ENCODE data around the gene UCN.
"Not testable (repeated sequence)": the region's sequence is repeated elsewhere in the genome, so short reads cannot be mapped to it uniquely, and the experiment has no call there.

The UCN gene, protein sequence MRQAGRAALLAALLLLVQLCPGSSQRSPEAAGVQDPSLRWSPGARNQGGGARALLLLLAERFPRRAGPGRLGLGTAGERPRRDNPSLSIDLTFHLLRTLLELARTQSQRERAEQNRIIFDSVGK

DNA sequence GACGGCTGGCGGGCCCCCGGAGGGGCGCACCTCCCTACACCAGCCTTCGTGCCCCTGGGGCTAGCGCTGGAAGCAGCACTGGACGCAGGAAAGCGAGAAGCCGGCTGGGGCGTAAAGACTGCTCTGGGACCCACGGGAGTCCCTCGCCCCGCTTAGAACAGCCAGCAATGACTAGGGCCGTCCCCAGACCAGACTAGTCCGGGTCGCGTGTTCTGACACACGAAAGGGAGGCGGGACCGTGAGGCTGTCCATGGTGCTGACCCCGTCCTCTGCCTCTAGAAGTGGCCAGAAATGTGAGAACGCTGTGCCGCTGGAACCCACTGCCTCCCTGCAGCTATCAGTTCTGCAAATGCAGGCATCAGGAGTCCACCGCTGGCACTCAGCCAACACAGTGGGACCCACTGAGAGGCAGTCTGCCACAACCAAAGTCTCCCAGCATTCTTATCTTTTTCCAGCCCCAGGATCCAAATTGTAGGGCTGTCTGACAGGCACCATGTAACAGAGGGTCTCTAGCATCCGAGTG lies at the start of gene UCN:
UCN (minus strand) TSS at position 87 of the 523 bp plus-strand sequence. CDS start 550 bp downstream, outside the sequence.
- peak; percentile 38 for DNase-seq

DNA sequence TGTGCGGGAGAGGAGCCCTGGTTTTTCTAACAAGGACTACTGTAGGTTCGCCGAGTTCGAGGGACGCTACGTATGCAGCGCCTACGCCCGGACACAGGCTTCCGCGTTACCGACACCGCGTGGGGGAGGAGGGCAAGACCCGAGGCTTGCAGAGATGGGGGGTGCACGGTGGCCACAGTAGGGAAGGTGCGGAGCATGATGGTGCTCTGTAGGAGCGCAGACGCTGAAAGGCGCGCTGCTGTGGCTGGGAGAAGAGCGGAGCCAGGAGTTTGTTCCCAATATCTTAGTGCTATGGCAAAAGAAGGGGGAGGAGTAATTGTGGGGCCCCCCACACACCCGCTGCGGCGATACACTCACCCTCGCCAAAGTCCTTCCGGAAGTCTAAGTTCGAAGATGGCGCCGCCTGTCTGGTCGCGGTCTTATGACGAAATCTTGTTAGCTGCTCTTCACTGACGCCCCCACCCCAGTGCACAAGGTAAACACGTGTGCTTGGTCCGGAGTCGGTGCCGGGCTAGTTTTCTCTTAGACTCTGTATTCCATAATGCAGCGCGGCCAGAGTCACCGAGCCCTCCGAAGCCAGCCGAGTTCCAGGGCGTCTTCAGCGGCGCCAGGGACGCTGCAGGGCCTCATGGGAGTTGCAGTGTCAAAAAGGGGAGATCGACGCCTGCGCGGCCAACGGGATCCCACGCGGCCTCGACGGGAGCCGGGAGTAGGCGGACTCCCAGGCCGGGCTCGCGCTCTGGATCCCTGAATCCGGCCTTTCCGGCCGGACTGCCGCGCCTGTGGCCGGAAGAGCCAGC lies 48.3 kb upstream of the UCN start, which contains the start of gene GTF3C2:
GTF3C2 (minus strand) TSS at position 383 of the 800 bp plus-strand sequence. CDS start 13,210 bp downstream, outside the sequence.
- DNase-seq = peak; percentile 99

DNA sequence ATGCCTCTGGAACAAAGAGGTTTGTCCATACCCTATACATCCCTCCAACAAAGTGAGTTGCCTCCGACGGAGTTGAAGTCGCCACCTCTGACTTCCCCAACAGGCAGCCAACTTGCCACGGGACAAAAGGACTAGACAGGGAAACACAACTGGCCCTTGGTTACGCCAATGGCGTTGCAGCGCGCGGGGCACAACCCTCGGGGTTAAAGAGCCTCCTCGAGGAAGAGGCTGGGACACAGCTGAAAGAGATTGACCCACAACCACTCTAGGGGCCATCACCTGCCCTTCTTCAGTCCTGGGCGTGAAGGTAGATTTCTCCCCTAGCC lies 47.8 kb upstream of the UCN start:
- peak; percentile 88 for DNase-seq

DNA sequence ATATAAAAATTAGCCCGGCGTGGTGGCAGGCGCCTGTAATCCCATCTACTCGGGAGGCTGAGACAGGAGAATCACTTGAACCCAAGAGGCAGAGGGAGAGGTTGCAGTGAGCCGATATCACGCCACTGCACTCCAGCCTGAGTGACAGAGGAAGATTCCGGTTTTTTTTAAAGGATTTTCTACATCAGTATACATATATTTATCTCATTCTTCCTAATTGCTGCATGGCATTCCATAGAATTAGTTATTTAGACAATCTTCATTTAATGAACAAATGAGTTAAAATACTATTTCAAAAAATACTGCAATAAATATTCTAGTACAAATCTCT lies 46.3 kb upstream of the UCN start:
- no peak for DNase-seq

DNA sequence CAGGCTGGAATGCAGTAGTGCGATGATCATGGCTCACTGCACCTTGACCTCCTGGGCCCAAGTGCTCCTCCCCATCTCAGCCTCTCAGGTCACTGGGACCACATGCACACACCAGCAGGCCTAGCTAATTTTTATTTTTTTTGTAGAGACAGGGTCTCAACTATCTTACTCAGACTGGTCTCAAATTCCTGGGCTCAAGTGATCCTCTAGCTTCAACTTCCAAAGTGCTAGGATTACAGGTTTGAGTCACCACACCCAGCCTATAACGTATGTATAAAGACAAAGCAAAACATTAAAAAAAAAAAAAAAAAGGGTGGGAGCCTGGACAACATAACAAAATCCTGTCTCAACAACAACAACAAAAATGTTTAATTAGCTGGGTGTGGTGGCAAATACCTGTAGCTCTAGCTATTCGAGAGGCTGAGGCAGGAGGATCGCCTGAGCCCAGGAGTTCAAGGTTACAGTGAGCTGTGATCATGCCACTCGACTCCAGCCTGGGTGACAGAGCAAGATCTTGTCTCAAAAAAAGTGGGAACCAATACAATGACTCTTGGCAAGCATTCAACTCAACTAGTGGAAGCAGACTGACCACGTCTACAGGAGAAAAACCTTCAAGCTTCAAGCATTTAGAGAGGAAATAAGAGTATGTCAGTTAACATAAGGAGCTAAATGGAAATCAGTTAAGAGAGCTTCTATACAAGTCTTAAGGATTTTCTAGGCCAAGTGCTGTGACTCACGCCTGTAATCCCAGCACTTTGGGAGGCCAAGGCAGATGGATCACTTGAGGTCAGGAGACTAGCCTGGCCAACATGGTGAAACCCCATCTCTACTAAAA lies 45.7 kb upstream of the UCN start:
- DNase-seq = peak; percentile 83

DNA sequence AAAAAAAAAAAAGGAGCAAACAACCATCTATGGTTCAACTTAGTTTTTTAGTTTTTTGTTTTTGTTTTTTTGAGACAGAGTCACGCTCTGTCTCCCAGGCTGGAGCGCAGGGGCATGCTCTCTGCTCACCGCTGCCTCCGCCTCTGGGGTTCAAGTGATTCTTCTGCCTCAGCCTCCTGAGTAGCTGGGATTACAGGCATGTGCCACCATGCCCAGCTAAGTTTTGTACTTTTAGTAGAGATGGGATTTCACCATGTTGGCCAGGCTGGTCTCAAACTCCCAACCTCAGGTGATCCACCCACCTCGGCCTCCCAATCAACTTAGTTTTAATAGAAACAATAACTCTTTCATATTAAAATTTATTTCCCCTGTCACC lies 45.1 kb upstream of the UCN start:
- not testable (repeated sequence) for DNase-seq

DNA sequence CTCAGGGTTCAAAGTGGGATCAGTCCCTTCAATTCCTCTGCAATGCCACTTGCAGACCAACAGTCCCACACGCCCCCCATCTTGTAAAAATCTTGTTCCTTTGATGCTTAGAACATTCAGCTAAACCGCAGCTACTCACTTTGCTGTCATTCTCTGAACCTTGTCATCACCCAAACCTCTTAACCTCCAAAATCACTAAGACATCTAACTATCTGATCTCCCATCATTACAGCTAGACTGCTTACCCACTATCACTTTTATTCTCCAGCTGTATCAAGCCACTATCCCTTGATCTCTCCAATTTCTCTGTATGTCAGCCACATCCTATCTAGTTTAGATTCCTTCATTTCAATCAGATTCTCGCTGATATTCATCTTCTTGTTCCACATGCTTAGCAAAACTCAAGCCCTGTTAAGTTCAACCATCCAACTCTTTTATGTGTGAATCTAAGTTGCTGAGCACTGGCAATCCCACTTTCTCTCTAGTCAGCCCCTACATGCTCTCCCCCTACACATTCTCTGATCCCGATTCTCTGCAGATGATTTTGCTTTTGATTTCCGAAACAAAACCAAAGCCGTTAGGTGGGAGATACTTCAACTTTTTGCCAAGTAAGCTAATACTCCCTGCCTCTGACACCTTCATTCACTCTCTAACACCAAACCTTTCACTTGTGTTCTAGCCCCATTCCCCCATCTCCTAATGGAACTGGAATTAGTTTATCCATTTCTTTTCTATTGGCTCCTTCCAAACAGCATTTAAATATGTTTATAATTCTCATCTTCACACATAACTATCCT lies 43.8 kb upstream of the UCN start:
- DNase-seq = no peak

DNA sequence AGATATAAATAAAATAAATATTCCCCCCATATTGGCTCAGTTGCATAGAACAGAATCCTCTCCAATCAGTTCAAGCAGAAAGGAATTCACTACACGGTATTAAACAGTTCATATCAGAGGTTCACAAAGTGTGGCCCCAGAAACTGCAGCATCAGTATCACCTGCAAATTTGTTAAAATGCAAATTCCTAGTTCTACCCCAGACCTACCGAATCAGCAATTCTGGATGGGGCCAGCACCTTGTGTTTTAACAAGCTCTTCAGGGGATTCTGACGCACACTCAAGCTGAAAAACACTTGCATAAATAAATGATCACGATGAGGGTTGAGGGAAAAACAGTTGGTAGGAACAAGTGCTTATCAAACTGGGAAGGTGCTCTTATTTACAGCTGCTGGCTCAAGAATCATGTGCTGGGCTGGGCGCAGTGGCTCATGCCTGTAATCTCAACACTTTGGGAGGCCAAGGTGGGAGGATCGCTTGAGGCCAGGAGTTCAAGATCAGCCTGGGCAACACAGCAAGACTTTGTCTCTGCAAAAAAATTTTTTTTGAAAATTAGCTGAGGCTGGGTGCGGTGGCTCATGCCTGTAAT lies 42.0 kb upstream of the UCN start:
- DNase-seq = no peak

DNA sequence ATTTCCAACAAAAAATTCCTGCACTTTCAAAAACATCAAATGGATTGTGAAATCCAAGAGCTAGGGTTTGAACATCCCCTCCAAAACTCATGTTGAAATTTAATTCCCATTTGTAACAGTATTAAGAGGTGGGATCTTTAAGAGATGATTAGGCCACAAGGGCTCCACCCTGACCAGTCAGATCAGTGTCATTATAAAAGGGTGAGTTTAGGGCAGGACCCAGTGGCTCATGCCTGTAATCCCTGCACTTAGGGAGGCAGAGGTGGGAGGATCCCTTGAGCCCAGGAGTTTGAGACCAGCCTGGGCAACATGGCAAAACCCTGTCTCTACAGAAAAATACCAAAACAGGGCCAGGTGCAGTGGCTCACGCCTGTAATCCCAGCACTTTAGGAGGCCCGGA lies 39.4 kb upstream of the UCN start:
- DNase-seq = no peak

DNA sequence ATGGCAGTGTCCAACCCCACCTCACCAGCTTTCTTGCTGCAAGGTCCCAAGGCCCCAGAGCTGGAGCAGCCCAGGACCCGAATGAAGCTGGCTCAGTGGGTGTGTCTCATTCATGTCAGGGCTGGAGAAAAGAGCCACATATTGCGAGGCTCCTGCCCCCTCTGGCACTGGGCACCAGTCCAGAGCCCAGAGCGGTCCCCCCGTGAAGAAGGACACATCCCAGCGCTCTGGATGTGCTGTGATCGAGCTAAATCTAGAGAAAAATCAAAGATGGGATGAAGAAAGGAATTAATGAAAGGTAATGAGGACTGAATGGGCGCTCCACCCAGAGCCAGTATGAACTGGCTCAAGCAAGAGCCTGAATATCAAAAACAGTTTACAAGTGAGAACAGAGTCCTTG lies 27.9 kb upstream of the UCN start:
- no peak for DNase-seq

DNA sequence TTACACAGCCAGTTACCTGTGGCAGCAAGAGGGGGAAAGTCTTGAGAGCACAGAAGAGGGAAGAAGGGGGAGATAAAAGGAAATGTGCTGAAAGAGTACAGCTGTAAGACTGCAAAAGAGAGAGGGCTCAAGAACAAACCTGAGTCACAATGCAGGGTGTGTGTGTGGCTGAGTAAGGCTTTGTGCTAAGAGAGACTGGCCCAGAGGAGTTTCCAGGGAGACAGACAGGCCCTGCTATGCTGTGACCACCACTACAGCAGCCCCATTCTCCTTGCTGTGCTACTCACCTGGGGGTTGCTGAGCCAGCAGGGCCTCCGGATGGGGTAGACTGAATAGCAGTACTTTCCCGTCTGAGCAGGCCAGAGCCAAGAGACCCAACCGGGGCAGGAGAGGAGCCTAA lies 27.1 kb upstream of the UCN start:
- no peak for DNase-seq

DNA sequence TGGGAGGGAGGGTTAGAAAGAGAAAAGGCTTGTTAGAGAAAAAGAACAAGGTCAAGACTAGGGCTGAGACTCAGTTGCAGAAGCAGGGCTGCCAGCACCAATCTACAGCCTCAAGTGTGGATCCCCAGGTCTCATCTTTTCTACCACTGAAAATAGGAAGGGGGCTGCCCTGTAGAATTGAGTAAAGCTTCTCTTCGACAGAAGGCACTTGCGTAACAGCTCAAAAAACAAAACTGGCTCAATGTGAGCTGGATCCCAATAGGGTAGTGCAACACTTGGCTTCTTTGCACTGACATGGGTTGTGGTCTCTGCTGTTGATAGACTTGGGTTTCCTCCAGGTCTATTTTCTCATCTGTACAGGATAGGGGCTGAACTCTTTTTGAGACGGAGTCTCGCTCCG lies 16.5 kb upstream of the UCN start:
- DNase-seq = peak; percentile 46

DNA sequence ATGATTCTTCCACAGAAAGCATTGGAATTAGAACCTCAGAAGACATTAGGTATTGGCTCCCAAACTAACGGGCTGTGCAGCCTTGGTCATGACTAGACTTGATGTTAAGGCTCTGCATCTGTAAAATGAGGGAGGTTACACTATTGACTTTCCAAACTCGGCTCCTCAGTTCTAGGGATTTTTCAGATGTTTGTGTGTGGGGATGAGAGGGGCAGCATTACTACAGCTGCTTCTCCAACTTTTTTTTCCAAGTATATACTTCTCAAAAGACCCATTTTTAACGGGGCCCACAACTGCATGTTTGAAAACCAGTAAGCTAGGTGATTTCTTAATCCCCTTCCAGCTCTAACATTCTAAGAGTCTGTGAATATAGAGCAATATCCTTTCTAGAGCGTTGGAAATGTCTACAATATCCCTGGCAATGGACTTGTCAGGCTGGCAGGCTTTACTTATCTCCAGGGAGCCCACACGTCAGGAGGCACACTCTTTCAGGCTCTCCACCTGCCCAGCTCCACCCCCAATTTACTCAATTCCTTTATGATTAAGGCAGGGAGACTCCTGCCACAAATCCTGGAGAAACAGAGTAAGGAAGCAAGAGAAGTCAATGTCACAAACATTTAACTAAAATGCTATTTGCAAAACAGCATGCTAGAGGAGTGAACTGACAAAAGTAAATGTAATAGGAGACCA lies 15.5 kb upstream of the UCN start:
- DNase-seq = no peak

DNA sequence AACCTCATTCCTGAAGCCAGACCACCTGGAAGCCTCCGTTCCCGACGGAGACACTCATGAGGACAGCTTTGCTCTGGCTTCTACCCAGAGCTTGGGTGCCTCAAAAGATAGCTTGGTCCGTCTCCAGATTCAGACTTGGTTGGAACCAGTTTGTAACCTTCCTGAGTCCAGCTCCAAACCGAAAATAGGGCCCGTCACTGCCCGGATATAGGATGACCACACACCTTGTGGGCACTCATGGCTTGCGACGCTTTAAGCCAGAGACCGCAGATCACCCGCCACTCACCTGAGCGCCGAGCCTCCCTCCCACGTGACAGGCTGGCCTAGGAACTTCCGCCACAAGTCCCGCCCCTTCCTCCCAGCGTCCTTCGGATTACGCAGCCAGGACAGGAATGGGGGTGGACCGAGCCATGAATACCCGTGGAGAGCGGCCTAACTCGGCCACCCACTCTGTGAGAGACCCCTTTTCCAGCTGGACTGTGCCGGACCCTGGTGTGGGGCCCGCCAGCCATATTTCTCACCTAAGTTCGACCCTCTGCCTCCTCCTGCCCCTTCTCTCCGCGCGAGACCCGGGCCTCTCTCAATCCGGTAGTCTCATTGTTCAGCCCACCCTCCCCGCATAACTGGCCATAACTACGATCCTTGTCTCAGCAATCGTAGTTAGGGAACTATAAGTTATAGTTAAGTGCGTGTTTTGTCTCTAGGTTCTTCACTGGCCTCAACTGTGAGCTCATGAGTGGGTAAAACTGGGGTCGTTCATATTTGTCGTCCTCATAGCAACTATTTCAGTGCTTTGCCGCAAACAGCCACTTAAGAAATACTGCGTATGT lies 14.7 kb upstream of the UCN start, which contains the start of gene MPV17:
MPV17 (minus strand) TSS at position 332 of the 830 bp plus-strand sequence. CDS start 580 bp downstream, outside the sequence.
- peak; percentile 97 for DNase-seq

DNA sequence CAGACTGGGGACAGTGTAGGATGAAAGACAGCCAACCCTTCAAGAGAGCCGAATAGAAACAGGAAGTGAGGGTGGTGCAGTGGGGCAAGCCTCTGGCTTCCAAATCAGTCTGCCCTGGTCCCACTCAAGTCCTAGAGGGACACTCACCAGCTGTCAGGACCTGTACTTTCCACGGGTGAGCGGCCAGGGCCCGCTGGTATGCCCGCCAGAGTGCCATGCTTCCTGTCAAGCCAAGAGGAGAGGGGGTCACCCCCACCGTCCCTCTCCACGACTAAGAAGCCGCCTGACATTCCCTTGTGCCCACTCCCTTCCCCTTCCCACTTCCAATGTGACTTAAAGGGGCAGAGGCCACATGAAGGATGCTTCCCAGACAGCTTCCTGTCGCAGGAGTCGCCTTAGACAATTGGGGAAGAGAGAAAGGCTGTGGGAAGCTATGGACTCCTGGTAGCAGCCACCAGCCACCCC lies 14.1 kb upstream of the UCN start:
- DNase-seq = peak; percentile 61

DNA sequence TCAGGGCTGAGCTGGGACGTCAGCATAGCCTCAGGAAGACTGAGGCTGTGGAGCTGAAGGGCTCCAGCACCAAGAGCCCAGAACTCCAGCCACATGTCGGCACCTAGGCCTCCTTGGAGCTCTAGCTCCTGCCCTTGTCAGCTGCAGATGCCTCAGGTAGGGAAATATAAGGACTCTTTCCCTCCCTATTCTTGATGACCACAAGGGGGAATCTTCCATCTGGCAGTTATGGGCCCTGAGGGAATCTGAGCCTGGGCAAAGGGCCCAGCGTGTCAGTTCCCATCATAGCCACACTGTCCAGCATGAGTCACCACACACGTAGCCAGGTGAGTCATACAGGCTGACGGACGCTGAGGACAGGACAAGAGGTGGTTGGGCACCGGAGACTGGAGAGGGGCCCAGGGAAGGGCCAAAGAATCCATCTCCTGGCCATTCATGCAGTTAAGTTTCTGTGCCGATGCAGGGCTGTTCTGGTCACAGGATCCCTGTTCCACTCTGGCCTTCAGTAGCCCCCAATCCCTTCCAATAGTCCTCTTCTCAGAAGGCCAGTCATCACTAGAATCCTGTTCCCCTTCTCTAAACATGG lies 12.8 kb upstream of the UCN start:
- DNase-seq = peak; percentile 48

DNA sequence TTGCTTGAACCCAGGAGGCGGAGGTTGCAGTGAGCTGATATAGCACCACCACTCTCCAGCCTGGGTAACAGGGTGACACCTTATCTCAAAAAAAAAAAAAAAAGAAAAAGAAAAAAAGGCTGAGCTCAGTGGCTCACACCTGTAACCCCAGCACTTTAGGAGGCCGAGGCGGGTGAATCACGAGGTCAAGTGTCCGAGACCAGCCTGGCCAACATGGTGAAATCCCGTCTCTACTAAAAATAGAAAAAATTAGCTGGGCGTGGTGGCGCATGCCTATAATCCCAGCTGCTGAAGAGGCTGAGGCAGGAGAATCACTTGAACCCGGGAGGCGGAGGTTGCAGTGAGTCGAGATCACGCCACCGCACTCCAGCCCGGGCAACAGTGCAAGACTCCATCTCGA lies 11.6 kb upstream of the UCN start:
- DNase-seq = not testable (repeated sequence)

DNA sequence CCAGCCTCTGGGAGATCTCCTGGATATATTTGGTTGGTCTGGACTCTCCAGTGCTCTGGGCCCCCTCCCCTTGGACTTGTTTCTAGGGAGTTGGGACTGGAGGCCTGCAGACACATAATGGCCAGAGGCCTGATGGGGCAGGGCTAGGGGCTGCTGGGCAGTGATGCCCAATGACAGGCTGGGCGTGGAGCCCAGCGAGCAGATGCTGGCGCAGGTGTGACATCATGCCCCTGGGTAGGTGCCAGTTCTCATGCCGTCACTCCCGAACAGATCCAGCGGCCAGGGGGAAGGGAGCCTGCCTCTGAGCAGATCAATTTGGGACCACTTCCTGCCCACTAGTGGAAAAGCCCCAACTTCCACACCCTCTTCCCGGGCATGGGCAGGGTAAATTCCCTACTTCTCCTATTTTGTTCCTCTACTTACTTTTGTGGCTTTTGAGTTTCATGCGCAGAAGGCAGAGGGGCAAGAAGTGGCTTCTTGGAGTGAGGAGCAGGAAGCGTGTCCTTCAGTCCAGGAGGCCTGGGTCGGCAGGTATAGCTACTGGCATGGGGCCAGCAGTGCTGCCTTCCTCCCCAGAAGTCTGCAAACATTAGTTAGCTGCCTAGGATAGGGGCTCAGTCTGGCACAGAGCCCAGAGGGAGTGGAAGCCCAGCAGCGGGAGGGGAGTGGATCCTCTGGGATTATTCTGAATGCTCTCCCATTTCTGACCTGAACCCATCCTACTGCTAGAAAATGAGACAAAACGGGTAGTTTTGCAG lies 8.6 kb upstream of the UCN start:
- DNase-seq = no peak

DNA sequence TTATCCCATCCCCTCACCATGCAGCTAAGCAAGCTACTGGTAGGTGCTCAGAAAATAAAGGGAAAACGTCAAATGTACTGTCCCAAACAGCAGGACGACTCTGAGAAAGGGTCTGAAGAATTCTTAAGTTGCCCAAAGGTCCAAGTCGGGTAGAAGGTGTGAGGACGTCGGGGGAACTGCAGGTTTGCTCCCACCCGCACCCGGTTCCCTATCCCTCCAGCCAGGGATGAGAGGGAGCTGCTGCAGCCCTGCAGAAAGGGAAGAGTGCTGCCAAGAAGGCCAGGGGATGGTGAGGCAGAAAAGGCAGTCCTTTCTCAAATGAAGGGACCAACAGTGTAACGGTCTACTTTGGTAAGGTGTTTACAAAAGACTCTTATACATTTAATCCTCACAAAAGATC lies 6.9 kb upstream of the UCN start:
- DNase-seq = no peak

DNA sequence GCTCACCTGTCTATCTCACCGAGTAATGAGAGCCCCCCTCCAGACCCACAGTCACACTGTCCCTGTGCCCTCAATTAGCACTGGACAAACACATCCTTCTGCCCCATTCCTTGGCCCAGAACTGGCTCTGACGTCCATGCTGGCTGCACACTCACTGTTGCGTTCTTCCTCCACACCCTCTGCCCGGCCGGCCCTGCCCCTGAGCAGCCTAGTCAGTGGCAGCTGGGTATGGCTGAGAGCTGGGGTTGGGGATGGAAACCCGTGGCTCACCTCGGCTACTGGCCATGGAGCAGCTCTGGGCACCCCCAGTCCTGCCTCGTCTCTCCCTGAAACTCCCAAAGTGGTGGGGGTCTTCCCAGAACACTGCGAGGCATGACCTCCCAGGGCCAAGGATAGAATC lies 6.5 kb upstream of the UCN start:
- no peak for DNase-seq

Measured in hematopoietic multipotent progenitor cell treated with erythropoietin and hydrocortisone succinate and interleukin-3 and kit ligand, for 4 days (in vitro differentiated cells).